Measurements from ENCODE around the gene ACY1. TPM values are rescaled to one million over a fixed set of nuclear protein-coding genes. Genes with fewer than 3 reads are reported as not detected.

Gene ACY1
- total and polyA plus RNA-seq, 2 of the 13 experiments (the other 11 are each of a cell fraction or from before 2014, with no cell fraction given), result 113 to 162 TPM

- TF ChIP-seq E2F5 (CRISPR knock-in tag; conservative IDR thresholded peaks at IDR 0.05) (no peak), ZNF761 (CRISPR knock-in tag; conservative IDR thresholded peaks at IDR 0.05) (peak; percentile 72; the same call in 1 of the 2 replicates), ASH2L (IDR thresholded peaks at IDR 0.05; ENCODE audit: insufficient read length, low read depth, low read length) (peak; percentile 44), ZBTB49 (CRISPR knock-in tag; IDR thresholded peaks at IDR 0.05; ENCODE audit: borderline replicate concordance) (no peak), THYN1 (CRISPR knock-in tag; IDR thresholded peaks at IDR 0.05; ENCODE audit: borderline replicate concordance, low read depth) (no peak), RERE (CRISPR knock-in tag; IDR thresholded peaks at IDR 0.05; ENCODE audit: low read depth) (peak; percentile 64; the same call in 1 of the 2 replicates), CHCHD3 (CRISPR knock-in tag; IDR thresholded peaks at IDR 0.05) (no peak), NR2F2 (IDR thresholded peaks at IDR 0.05; ENCODE audit: borderline replicate concordance, low read depth) (peak; percentile 68; the same call in 1 of the 2 replicates), STAG1 (CRISPR knock-in tag; IDR thresholded peaks at IDR 0.05) (no peak; the same call in 1 of the 2 replicates), ZNF792 (CRISPR knock-in tag; IDR thresholded peaks at IDR 0.05) (peak; percentile 86), DR1 (CRISPR knock-in tag; IDR thresholded peaks at IDR 0.05) (no peak; the same call in 1 of the 2 replicates), EHMT2 (IDR thresholded peaks at IDR 0.05; ENCODE audit: borderline replicate concordance, low read depth, low read length) (no peak), BORCS8-MEF2B (CRISPR knock-in tag; IDR thresholded peaks at IDR 0.05) (peak; percentile 82; the same call in 1 of the 2 replicates), HMGA1 (CRISPR knock-in tag; conservative IDR thresholded peaks at IDR 0.05) (no peak), KAT8 (CRISPR knock-in tag; IDR thresholded peaks at IDR 0.05) (peak; percentile 65; the same call in 1 of the 2 replicates), CENPBD1 (CRISPR knock-in tag; IDR thresholded peaks at IDR 0.05; ENCODE audit: borderline replicate concordance, low read depth) (no peak; the same call in 1 of the 2 replicates)
These were observed at the start of gene ACY1 (continued) for GRCh38 chr3:51982838-51983577.

Data from HepG2 (cell line).